HG02642 (cell line): ENCODE data around the gene RCL1.
"Not testable (repeated sequence)": the region's sequence is repeated elsewhere in the genome, so short reads cannot be mapped to it uniquely, and the experiment has no call there.

Source experiments
- ATAC-seq: cut with Tn5 transposase; IDR thresholded peaks from one replicate; pipeline ENCODE4 v1.9.1; 2021; ENCODE audit warnings: mild to moderate bottlenecking; ENCODE audit not compliant: unreplicated experiment, poor library complexity

RCL1 gene, protein sequence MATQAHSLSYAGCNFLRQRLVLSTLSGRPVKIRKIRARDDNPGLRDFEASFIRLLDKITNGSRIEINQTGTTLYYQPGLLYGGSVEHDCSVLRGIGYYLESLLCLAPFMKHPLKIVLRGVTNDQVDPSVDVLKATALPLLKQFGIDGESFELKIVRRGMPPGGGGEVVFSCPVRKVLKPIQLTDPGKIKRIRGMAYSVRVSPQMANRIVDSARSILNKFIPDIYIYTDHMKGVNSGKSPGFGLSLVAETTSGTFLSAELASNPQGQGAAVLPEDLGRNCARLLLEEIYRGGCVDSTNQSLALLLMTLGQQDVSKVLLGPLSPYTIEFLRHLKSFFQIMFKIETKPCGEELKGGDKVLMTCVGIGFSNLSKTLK

DNA sequence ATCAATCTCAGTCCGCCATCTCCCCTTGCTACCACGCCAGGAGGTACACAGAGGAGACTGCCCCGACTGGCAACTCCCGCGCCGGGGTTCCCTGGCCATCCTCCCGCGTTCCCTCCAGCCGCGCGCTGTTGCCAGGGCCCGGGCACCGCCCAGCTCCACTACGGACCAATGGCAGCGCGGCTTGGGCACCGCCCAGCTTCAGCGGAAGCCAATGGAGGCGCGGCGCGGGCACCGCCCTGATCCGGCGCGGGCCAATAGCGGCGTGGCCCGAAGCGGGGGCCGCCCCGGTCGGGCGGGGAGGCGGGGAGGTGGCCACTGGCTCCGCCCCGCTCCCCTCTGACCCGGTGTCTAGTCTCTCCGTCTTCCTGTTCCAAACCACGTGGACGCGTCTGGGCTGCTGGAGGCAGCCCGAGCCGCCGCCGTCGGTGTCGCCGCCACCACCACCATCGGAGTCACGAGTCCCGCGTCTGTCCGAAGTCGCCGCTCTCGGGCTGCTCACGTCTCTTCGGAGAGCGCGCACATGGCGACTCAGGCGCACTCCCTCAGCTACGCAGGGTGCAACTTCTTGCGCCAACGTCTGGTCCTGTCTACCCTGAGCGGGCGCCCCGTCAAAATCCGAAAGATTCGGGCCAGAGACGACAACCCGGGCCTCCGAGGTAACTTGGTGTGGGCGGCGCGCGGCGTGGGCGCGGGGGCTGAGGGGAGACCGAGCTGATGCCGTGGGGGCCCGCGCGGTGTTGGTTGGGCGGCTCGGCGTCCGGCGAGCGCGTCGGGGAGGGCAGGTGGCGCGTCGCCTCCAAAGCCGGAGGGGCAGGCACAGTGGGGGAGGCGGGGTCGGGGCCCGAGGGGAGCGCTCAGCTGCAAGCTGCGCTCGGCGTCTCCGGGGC, at the start of gene RCL1:
TSS of gene RCL1 (plus strand) at position 373 of the 887 bp plus-strand sequence. CDS start at position 521, 148 bp downstream.
- peak; percentile 96 for ATAC-seq

DNA sequence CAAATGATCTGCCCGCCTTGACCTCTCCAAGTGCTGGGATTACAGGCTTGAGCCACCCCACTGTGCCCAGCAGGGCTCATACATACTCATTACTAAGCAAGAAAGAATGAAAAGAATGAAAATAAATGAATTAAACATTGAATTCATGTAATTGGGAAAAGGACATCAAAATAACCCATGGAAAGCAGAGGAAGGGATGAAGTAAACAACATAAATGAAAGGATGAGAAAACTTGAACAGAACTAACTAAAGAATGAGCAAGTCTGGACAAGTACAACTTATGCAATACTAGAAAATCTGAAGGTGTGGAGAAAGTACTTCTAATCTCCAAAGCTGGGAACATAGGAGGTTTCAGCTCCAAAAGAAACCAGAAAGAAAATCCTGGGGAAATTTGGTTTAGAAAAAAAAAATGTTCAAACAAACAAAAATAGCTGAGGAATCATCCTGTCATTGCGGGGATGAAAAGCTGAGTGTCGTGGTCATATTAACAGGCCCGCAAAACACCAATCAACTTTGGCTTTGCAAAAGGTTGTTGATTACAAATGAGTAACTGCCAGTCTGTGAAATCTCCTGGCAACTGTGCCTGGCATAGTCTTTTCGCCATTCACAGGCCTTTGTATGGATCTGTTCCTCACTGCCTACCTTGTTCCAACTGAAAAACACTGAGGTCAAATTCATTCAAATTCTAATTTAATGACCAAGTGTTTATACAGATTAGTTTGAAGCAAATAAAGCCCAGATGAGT, 49.4 kb upstream of the RCL1 start:
- ATAC-seq = no peak

DNA sequence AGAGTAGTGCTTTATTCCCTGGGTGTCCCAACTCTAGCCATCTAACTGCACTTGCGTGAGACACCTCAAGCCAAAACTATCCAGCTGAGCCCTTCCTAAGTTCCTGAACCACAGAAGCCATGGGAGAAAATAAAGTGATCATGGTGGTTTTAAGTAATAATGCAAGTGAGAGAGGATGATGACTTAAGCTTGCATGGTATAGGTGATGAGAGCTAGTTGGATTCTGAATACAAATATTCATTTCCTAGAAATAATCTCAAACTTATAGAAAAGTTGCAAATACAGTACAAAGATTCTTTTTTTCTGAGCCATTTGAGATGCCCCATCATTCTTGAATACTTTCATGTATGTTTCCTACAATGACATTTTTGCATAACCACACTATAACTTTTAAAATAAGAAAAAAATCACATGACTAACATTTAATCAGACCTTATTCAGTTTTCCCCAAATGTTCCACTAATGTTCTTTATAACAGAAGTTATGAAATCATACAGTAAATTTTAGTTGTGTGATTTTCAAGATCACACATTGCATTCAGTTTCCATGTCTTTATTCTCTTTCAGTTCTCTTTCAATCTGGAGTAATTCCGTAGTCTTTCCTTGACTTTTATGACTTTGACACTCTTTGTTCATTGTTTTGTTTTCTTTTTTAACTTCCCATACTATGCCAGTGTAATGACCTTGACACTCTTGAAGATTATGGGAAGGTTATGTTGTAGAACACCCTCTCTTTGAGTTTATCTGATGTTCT, 46.3 kb upstream of the RCL1 start:
- no peak for ATAC-seq

DNA sequence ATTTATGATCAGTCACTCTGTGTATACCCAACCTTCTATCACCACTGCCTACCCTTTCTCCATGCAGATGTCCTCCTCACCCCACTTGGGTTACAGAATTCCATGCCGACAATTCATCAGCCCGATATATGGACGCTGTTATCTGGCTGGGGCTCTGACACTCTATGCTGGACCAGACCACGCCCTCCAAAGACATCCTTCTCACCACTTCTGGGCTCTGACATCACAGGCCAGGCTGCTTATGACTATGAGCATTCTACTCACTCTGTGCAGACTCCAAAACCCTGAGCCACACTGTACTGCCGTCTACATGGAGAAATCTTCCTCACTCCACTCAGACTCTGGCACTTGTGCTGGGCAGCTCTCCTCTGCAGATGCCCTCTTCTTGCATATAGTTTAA, 44.1 kb upstream of the RCL1 start:
- ATAC-seq = no peak

DNA sequence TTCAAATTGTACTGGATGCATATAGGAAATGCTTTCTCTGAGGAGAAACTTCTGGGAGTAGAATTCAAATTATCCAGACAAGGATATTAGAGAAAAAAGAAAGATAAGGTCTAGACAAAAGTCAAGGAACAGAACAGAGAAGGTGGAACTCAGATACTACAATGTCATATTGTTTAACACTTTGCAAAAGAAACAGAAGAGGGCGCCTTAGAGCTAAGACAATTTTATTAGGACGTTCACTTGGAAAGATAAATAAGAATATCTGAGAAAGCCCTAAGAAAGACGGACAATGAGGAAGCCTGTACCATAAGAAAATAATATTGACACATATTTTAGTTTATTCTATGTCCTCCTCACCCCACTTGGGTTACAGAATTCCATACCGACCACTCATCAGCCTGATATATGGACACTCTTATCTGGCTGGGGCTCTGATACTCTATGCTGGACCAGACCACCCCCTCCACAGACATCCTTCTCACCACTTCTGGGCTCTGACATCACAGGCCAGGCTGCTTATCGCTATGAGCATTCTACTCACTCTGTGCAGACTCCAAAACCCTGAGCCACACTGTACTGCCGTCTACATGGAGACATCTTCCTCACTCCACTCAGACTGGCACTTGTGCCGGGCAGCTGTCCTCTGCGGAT, 42.6 kb upstream of the RCL1 start:
- no peak for ATAC-seq

DNA sequence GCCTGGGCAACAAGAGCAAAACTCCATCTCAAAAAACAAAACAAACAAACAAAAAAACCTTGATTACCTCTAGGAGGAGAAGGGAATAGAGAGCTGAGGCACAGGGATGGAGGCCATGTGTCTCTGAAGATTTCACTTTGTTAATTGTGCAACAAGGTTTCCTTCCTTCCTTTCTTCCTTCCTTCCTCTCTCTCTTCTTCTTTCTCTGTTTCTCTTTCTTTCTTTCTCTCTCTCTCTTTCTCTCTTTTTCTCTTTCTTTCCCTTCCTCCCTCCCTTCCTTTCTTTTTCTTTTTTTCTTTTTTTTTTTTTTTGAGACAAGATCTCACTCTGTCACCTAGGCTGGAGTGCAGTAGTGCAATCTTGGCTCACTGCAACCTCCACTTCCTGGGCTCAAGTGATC, 38.2 kb upstream of the RCL1 start:
- ATAC-seq = not testable (repeated sequence)

DNA sequence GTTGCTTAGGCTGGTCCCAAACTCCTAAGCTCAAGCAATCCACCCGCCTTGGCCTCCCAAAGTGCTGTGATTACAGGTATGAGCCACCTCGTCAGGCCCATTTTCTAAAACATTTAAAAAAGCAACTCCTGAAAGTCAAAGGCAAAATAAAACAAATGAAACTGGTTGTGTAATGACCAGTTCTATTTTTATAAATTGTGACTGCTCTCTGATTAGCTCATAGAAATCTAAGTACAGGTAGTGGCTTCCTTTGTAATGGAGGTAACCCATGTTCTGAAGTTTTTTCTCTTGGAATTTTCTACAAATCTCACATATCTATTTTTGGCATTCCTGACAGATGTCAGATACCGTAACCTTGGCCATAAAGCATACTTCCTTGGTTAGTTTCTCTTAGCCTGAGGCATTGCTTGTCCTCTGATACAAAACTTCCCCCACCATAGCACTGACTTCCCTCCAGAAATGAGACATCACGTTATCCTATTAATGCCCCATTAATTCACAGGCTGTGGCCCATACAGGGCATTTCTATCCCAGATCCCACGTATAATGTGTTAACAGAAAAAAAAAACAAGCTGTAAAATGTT, 37.6 kb upstream of the RCL1 start:
- no peak for ATAC-seq

DNA sequence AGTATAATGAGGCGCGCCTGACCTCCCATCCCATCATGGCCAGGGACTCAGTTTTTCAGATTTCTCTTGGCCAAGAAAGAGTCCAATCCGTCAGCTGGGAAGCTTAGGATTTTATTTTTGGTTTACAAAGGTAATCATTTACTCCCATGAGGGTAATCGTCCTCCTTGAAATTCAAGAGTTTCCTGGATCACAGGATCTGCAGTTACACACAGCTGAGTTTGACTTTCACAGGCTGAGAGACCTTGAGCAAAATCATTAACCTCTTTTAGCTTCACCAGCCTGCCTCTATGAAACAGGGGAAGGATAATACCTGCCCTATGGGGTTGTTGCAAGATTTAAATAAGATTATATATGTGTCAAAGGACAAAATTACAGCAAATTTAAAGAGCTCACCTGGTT, 36.3 kb upstream of the RCL1 start:
- no peak for ATAC-seq

DNA sequence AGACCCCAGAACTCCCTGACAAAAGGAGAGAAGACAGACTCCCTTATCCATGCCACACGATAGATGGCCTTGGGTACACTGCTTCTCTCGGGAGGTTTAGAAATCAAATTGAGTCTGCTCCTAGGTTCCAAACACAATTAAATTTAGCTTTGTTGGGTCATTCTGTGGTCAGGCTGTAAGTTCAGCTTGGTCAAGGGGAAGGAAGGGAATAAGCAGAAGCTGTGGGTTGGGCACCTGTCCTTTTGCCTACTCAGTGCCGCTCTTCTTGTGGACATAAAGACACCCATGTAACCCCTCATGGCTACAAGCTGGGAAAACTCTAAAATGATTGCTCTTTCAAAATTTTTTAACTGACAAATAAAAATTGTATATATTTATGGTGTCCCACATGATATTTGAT, 32.6 kb upstream of the RCL1 start:
- no peak for ATAC-seq

DNA sequence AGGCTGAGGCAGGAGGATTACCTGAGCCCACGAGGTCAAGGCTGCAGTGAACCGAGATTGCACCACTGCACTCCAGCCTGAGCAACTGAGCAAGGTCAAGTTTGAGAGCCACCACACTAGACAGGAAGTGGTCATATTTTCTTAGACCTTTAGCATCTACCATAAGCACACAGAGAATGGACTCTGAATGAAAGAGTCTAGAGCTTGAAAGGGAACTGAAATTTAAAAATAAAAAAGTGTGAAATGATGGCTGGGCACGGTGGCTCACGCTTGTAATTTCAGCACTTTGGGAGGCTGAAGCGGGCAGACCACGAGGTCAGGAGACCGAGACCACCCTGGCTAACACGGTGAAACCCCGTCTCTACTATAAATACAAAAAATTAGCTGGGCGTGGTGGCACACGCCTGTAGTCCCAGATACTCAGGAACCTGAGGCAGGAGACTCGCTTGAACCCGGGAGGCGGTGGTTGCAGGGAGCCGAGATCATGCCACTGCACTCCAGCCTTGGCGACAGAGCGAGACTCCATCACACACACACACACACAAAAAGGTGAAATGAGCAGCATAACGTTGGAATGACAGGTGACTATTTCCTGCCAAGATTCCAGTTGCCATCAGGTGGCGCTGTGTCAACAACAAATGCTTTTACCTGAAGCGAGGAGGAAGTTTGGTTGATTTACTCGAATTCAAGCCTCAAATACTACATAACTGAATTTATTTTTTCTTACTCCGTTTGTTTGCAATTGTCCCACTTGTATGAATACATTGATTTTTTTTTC, 30.4 kb upstream of the RCL1 start:
- peak; percentile 69 for ATAC-seq

DNA sequence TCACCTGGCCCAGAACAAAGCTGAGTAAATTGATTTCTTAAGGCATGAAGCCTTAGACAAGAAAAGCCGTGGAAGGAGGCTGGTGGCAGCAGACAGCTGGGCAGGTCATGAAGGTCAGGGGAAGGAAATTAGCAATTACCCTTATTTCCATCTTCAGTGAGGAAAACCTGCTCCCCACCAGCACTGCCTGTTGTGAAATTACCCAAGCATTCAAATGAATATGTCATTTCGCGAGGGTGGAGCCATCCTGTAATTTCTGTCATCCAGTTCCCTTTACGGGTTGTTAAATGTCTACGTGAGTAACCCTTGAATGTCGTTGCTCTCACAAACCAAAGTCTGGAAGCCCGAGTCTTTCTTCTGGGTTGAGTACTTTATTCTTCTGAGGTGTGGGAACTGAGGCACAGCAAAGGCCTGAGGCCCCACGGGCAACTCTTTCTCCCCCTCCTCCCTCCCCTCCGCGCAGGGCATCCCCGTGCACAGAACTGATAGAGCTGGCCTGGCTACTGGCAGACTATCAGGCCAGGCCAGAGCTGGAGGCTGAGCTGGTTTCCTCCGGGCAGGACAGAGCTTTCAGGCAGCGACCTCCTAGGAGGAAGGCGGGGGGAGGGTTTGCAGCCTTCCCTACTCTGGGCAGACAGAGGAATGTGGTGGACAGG, 29.7 kb upstream of the RCL1 start:
- peak; percentile 32 for ATAC-seq

DNA sequence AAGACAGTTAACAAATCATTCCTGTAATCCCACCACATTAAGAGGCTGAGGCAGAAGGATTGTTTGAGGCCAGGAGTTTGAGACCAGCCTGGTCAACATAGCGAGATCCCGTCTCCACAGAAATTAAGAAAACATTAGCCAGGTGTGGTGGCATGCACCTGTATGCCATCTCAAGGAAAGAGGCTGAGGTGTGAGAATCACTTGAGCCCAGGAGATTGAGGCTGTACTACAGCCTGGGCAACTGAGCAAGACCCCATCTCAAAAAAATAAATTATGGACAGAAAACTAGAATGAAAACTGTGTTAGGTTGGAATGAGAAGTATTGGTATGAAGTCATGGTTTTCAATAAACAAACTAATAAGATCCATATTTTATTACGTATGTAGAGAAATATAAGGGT, 28.7 kb upstream of the RCL1 start:
- ATAC-seq = no peak

DNA sequence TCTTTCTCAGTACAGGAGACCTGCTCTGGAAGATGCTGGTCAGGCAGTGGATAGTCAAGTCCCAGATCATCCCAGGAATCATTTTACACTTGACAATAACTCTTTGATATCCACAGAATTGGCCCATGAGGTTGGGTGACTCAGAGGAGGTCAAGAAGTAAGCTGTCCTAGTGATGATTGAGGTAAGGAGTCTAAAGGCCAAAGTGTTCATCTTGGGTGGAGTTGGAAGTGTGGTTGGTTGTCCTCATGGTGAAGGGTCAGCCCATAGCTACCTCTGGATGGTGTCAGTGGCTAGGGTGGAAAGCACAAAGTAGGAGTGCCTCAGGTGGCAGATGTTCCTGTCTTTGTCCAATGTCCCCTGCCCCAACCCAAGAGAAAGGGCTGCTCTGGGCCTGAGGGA, 24.1 kb upstream of the RCL1 start:
- ATAC-seq = no peak

DNA sequence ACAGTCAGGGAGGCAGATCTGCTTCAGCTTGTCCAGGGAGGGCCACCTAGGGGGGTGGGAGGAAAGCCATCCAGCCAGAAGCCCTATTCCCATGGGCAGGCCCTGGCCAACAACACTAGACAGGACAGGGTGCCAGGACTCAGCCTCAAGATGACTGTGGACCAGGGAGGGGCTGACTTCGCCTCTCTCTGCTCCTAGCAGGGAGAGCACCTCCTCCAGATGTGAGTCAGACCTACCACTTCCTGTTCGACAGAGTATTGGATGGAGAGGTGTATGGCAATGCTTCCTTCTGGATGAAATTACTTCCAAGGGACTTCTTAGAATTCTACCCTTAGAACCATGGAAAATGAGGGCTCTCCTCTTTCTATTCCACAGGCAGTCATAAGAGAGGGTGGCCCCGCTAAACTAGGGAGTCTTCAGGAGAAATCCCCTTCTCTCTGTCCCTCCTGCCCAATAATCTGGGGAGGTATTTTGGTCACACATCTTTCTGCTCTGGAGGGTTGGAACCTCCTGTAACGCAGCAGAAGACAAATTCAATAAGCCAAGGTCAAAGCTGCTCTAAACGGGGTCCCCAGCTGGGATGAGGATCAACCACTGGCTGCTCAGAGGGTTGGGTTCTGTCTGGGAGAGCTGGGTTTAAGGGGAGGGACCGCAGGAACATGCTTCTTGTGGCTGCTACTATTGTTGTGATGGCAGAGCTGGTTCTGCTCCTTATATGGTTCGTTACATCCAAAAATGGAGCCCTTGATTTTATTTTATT, 23.2 kb upstream of the RCL1 start:
- no peak for ATAC-seq

DNA sequence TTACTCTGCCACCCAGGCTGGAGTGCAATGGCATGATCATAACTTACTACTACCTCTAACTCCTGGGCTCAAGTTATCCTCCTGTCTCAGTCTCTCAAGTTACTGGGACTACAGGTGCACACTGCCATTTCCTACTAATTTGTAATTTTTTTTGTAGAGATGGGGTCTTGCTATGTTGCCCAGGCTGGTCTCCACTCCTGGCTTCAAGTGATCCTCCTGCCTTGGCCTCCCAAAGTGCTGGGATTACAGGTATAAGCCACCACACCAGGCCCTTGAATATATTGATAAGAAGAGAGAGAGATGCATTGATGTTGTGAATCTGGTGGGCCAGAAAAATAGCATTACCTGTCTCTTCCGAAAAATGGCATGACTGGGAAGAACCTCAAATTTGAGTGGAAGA, 21.0 kb upstream of the RCL1 start:
- no peak for ATAC-seq

DNA sequence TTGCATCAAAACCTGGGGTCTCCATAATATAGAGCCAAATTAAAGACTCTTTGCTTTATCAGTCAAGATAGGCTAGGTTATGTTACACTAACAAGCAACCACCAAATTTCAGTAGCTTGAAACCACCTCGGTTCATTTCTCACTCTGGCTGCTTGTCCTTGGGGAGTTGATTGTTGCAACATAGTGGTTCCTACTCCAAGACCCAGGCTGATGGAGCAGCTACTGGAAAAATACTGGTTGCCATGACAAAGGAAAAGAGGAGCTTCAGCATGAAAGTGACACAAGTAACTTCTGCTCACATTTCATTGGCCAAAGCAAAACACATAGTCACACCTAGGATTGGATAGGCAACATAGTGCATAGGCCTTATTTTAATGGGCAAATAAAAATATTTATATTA, 18.5 kb upstream of the RCL1 start:
- no peak for ATAC-seq

DNA sequence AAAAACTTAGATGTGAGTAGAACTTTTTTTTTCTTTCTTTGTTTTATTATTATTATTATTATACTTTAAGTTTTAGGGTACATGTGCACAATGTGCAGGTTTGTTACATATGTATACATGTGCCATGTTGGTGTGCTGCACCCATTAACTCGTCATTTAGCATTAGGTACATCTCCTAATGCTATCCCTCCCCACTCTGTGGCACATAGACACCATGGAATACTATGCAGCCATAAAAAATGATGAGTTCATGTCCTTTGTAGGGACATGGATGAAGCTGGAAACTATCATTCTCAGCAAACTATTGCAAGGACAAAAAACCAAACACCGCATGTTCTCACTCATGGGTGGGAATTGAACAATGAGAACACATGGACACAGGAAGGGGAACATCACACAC, 17.8 kb upstream of the RCL1 start:
- ATAC-seq = not testable (repeated sequence)
